Activated CD8-positive, alpha-beta memory T cell treated with anti-CD3 and anti-CD28 coated beads for 1 hour (primary cell): ENCODE data around the gene FOXJ3.
A peak's percentile ranks its signal among the peaks of the same experiment; 100 is the strongest.

ENCODE experiments used
- DNase-seq, 2 donors: peaks; one replicate each; pipeline ENCODE4 v3.0.0-alpha.2; 2020; ENCODE audit warnings: low read depth in 1 of 2; ENCODE audit errors: extremely low read depth in 1 of 2

Gene FOXJ3

DNA sequence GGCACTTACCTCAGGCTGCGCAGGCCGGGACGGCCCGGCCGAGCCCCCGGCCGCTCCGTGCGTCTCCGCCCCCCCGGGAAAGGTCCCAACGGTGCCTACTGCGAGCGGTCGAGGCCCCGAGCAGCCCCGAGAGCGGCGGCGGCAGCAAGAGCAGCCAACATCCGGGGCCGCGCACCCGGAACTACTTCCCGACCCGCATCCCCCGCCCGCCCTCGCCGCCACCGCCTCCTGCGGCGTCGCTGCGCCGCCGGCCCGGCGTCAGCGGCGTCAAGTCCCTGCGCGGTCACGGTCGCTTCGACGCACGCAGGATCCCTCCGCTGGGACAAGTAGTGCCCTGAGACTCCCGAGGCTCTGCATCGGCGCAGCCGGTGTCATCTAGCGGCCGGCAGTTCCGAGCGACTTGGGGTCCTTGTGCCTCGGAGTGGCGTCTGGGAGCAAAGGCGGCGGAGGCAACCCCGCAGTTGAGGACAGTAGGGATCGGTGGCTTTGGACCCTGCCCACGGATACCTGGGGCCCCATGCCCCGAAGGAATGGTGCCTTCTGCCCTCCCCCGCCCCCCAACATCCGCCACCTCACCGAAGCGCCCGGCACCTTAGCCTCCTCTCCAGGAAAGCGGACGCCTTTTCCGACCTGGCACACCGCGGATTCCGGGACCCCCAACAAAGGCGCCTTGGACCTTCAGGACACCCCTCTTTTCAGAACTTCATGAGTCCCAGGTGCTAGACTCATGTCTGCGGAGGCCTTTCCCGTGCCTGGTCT is at the start of gene FOXJ3:
FOXJ3 (minus strand) TSS at position 186 of the 759 bp plus-strand sequence. CDS start 24,142 bp downstream, outside the sequence.
- DNase-seq, result peak; percentile 79 to 91

- no peak for DNase-seq
Measured at GRCh38 chr1:42381280-42381673, 46.2 kb upstream of the FOXJ3 start.

DNA sequence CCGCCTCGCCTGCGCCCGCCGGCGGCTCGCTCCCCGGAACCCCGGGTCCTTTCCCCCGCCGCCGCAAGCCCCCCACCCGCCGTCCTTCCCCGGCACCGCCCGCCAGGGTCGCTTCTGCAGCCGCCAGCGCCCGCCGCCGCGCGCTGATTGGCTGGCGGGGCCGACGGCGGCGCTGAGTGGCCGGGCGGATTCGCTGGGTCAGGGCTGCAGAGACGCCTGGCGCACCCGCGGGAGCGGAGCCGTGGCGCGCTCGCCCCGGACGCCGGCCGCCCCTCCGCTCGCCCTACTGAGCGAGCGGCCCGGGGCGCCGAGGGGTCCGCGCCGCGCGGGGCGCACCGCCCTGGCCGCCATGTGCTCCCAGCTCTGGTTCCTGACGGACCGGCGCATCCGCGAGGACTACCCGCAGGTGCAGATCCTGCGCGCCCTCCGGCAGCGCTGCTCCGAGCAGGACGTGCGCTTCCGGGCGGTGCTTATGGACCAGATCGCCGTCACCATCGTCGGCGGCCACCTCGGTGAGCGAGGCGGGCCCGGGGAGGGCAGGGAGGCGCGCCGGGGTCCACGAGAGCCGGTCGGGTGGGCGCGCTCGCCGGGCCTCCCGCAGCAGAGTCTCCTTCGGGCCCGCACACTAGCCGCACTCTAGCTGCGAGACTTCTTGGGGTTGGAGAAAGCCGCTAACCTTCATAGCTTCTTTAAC is 45.7 kb upstream of the FOXJ3 start, which contains the start of gene RIMKLA:
RIMKLA (plus strand) TSS at position 207 of the 694 bp plus-strand sequence; CDS start at position 350, 143 bp downstream.
- peak in 1 of 2 donors; percentile 11 for DNase-seq

DNA sequence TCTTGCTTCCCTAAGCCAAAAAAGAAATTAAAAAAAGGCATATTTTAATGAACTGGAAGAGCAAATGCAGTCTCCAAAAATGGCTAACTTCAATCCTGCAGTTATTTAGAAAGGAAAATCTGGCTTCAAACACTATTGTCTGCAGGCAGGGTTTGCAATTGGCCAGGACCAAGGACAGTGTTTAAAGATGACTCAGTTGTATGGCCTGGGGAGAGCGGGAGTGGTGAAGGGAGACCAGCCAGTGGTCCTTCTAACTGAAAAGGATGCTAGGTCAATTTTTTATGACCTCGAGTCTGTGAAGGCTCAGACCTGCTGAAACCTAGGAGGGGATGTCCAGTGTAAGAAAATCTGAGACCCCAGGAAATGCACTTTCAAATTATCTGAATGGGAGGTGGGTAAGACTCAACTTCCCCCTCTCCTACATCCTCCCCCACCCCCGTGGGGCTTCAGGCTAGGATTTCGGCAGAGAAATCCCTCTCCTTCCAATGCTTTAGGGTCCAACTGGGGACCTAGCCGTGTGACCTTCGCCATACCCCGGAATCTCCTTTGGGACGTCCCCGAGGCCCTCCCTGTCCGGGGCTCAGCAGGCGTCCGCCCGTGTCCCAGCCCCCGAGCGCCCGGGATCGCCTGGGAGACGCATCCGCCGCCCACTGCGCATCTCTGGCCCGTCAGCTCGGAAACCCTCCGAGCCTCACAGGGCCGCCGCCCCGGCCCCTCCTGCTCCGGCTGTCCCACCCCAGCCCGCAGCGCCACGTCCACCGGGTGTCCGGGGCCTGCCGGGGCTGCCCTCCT is 45.0 kb upstream of the FOXJ3 start:
- DNase-seq, result no peak

- no peak for DNase-seq
Measured at GRCh38 chr1:42372796-42373195, 37.8 kb upstream of the FOXJ3 start.

DNA sequence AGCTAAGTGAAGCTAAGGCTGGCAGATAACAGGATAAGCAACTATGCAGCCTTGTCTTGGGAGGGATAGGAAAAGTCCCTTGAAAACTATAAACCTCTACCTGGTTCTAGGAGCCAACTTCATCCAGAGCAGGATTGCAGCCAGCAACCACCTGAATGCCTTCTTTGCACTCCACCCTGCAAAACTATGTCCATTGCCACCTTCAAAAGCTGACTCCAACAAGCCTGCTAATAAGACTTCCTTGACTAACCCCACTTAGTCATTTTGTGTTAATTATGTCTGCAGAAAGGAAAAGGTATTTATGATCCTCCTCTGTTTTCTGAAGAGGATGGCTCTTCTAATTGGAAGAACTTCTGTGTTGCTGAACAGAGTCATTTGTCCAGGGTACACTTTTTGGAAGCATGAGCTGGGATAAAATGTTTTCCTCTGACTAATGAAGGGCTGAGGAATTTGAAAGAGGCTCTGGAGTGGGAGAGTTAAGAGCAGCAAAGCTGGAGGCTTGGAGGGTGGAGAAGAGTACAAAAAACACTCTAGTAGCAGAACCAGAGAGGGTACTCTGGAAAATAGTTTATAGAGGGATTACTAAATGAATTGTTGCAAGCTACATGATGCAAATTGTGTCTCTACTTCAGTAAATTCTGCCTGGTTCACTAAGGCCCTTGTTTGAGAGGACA is 36.0 kb upstream of the FOXJ3 start:
- no peak for DNase-seq

GRCh38 chr1:42369471-42369870 is 34.4 kb upstream of the FOXJ3 start:
- no peak for DNase-seq

DNA sequence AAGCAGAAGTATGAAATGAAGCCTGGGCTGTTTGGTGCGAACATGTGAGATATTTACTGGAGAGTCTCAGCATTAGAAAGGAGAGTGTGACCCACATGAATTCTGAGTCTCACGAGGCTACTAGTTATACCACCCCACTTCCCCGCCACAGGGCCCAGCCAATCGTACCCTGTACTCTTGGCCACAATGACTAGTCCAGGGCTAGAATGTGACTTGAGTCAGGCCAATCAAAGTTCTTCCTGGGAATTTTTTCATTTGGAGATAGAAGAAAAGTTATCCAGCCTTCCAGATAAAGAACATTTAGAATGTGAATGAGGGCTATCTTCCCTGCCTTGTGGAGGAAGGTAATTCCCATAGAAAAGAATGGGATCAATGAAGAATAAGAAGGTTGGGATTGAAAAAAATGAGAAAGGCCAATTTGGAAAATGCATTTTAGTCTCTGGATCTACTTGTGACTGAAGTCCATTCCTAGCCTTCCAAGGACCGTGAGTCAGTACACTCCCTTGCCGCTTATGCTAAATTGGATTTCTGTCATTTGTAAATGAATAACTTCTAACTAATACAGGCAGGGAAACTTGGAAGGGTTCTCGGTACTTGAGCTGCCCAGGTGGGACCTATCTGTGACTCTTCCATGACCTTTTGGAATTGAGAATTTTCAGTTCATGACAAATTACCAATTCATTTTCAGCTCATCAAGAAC is 33.2 kb upstream of the FOXJ3 start:
- no peak for DNase-seq

GRCh38 chr1:42365118-42365517 is 30.1 kb upstream of the FOXJ3 start:
- no peak for DNase-seq

DNA sequence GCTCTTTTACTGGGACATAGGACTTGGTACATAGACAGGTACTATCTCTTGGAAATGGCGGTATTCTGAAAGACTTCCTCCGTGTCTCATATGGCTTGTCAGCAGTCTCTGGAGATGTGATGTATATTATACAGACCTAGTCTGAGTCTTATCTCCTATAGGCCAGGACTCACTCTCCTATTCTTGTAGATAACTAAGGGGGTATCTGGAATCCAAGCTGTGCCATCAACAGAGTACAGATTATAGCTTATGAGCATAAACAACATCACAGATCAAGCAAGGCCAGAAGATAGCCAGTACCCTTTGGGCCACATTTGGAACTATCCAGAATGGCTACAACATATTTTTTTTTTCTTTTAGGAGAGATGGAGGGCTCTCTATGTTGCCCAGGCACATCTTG is 29.5 kb upstream of the FOXJ3 start:
- DNase-seq, result no peak

DNA sequence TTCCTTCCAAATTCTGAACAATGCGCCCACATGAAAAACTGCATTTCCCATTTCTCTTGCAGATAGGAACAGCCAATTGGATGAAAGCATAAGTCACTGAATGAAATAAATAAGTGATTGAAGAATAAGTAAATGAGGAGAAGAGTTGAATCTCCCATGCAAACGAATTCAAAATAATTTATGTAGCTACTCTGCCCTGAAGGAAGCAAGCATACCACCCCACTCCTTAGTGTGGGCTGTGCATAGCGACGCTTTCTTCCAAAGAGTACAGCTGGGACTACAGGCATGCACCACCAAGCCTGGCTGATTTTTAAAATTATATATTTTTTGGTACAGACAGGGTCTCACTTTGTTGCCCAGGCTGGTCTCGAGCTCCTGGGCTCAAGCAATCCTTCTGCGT is 29.1 kb upstream of the FOXJ3 start:
- no peak for DNase-seq

- no peak for DNase-seq
Measured at GRCh38 chr1:42359466-42359865, 24.4 kb upstream of the FOXJ3 start.

DNA sequence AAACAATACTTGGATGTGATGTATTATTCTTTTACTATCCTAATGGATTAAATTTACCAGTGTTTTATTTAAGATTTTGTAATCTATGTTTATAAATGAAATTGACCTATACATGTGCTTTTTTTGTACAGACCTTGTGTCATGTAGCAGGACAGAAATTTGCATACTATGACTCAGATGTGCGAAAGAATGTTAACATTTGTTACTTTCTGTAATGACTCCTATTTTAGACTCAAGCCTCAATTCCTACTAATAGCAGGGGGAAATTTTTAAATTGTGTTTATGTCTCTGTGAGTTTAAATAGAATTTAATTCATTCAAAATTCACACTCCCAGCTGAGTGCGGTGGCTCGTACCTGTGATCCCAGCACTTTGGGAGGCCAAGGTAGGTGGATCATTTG is 23.8 kb upstream of the FOXJ3 start:
- no peak for DNase-seq

- no peak for DNase-seq
Measured at GRCh38 chr1:42350086-42350485, 15.1 kb upstream of the FOXJ3 start.

- DNase-seq, result no peak
Measured at GRCh38 chr1:42348498-42348897, 13.5 kb upstream of the FOXJ3 start.

- DNase-seq, result no peak
Measured at GRCh38 chr1:42343049-42343448, 8.0 kb upstream of the FOXJ3 start.

- no peak for DNase-seq
Measured at GRCh38 chr1:42340901-42341300, 5.9 kb upstream of the FOXJ3 start.

GRCh38 chr1:42340093-42340492 is 5.1 kb upstream of the FOXJ3 start:
- no peak for DNase-seq

- no peak for DNase-seq
Measured at GRCh38 chr1:42336978-42337377, 1.9 kb upstream of the FOXJ3 start.

GRCh38 chr1:42335809-42336518 is 929 bp upstream of the FOXJ3 start:
- DNase-seq, result no peak
